NCI-H524 treated with DMSO at 0.1 percent for 48 hours (cell line): ENCODE results near the gene ANTXR2.

Experiments
- DNase-seq: peaks from one replicate; lab custom pipeline; 2025; lab: John Stamatoyannopoulos, UW

The ANTXR2 gene

GRCh38 chr4:80092088-80092487, 19.1 kb upstream of the ANTXR2 start:
- DNase-seq = no peak

- DNase-seq = no peak
Measured at GRCh38 chr4:80091688-80092087, 18.7 kb upstream of the ANTXR2 start.

GRCh38 chr4:80091184-80091583, 18.2 kb upstream of the ANTXR2 start:
- DNase-seq = no peak

GRCh38 chr4:80090090-80090489, 17.1 kb upstream of the ANTXR2 start:
- DNase-seq = no peak

GRCh38 chr4:80088471-80088870, 15.4 kb upstream of the ANTXR2 start:
- no peak for DNase-seq

GRCh38 chr4:80086296-80086695, 13.3 kb upstream of the ANTXR2 start:
- DNase-seq = no peak

GRCh38 chr4:80085081-80085480, 12.1 kb upstream of the ANTXR2 start:
- DNase-seq = no peak

- no peak for DNase-seq
Measured at GRCh38 chr4:80082693-80083092, 9.7 kb upstream of the ANTXR2 start.

- no peak for DNase-seq
Measured at GRCh38 chr4:80081566-80081965, 8.5 kb upstream of the ANTXR2 start.

GRCh38 chr4:80079255-80079923, 6.4 kb upstream of the ANTXR2 start:
- no peak for DNase-seq

GRCh38 chr4:80078346-80079092, 5.5 kb upstream of the ANTXR2 start:
- DNase-seq = no peak

GRCh38 chr4:80077639-80078038, 4.6 kb upstream of the ANTXR2 start:
- DNase-seq = no peak

- DNase-seq = no peak
Measured at GRCh38 chr4:80076681-80077080, 3.7 kb upstream of the ANTXR2 start.

- no peak for DNase-seq
Measured at GRCh38 chr4:80075995-80076675, 3.1 kb upstream of the ANTXR2 start.

GRCh38 chr4:80074651-80075050, 1.6 kb upstream of the ANTXR2 start:
- DNase-seq = no peak

- no peak for DNase-seq
Measured at GRCh38 chr4:80074069-80074468, 1.0 kb upstream of the ANTXR2 start.

GRCh38 chr4:80073473-80074008, 512 bp upstream of the ANTXR2 start:
- no peak for DNase-seq

GRCh38 chr4:80072228-80072743, 743 bp downstream of the ANTXR2 start:
- peak; percentile 18 for DNase-seq

GRCh38 chr4:80071604-80072227, 1.3 kb downstream of the ANTXR2 start:
- no peak for DNase-seq

- no peak for DNase-seq
Measured at GRCh38 chr4:80070880-80071603, 2.0 kb downstream of the ANTXR2 start.
